ENCODE data around the gene PPP1R15B. TPM values are rescaled to one million over a fixed set of nuclear protein-coding genes. Genes with fewer than 3 reads are reported as not detected.
"Not testable (repeated sequence)": the region's sequence is repeated elsewhere in the genome, so short reads cannot be mapped to it uniquely, and the experiment has no call there.

The PPP1R15B gene
- total and polyA plus RNA-seq, 2 donors from 2014 or later: 12.3 to 41.6 TPM

- Histone ChIP-seq H3K27me3 (ENCODE audit: control insufficient read depth, insufficient read depth, low read length) (no peaks in the 10 kb centered on the region), H3K9me3 (ENCODE audit: control insufficient read depth in 2 of 3, insufficient read depth in 1 of 3, low read length in 3 of 3) (no peaks in the 10 kb centered on the region), H3K9ac (ENCODE audit: low read length in 3 of 3) (no peak overlapping the region), H3K4me3 (ENCODE audit: low read length in 3 of 3) (no peak overlapping the region), H3K36me3 (ENCODE audit: control insufficient read depth in 2 of 3, insufficient read depth in 3 of 3, low read length in 3 of 3) (peaks cover 5 to 14% (median 11%) of the 10 kb centered on the region in 3 donors), H3K27ac (ENCODE audit: low read depth in 2 of 2, low read length in 2 of 2) (no peak overlapping the region), H3K4me1 (ENCODE audit: control insufficient read depth in 2 of 3, insufficient read depth in 2 of 3, low read depth in 1 of 3, low read length in 3 of 3) (peaks cover 0 to 2% (median 2%) of the 10 kb centered on the region in 3 donors)
- FAIRE-seq (no peak), DNase-seq (no peak)
- intact Hi-C loops (cut with DNase I): no loop called here
- TF ChIP-seq, protein P1, sequence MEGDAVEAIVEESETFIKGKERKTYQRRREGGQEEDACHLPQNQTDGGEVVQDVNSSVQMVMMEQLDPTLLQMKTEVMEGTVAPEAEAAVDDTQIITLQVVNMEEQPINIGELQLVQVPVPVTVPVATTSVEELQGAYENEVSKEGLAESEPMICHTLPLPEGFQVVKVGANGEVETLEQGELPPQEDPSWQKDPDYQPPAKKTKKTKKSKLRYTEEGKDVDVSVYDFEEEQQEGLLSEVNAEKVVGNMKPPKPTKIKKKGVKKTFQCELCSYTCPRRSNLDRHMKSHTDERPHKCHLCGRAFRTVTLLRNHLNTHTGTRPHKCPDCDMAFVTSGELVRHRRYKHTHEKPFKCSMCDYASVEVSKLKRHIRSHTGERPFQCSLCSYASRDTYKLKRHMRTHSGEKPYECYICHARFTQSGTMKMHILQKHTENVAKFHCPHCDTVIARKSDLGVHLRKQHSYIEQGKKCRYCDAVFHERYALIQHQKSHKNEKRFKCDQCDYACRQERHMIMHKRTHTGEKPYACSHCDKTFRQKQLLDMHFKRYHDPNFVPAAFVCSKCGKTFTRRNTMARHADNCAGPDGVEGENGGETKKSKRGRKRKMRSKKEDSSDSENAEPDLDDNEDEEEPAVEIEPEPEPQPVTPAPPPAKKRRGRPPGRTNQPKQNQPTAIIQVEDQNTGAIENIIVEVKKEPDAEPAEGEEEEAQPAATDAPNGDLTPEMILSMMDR (IDR thresholded peaks at IDR 0.05; ENCODE audit: borderline replicate concordance, extremely low read depth, insufficient read depth): no peak
Measured at GRCh38 chr1:204426035-204426436, 14.4 kb upstream of the PPP1R15B start.

GRCh38 chr1:204424621-204425020 is 13.0 kb upstream of the PPP1R15B start:
- intact Hi-C loops (cut with DNase I): no loop called here
- H3K27me3 ChIP-seq (ENCODE audit: control insufficient read depth, insufficient read depth, low read length): no peaks in the 10 kb centered on the region
- TF ChIP-seq, protein P1 (IDR thresholded peaks at IDR 0.05; ENCODE audit: borderline replicate concordance, extremely low read depth, insufficient read depth): no peak
- H3K4me3 ChIP-seq (ENCODE audit: low read length in 3 of 3): no peak overlapping the region
- DNase-seq (no peak), FAIRE-seq (no peak)
- H3K9me3 ChIP-seq (ENCODE audit: control insufficient read depth in 2 of 3, insufficient read depth in 1 of 3, low read length in 3 of 3): no peaks in the 10 kb centered on the region
- no peak overlapping the region for H3K9ac ChIP-seq (ENCODE audit: low read length in 3 of 3)
- H3K36me3 ChIP-seq (ENCODE audit: control insufficient read depth in 2 of 3, insufficient read depth in 3 of 3, low read length in 3 of 3): peaks cover 5 to 14% (median 11%) of the 10 kb centered on the region in 3 donors
- no peak overlapping the region for H3K27ac ChIP-seq (ENCODE audit: low read depth in 2 of 2, low read length in 2 of 2)
- H3K4me1 ChIP-seq (ENCODE audit: control insufficient read depth in 2 of 3, insufficient read depth in 2 of 3, low read depth in 1 of 3, low read length in 3 of 3): peaks cover 0 to 2% (median 2%) of the 10 kb centered on the region in 3 donors

- H3K9me3 ChIP-seq (ENCODE audit: control insufficient read depth in 2 of 3, insufficient read depth in 1 of 3, low read length in 3 of 3); H3K27me3 ChIP-seq (ENCODE audit: control insufficient read depth, insufficient read depth, low read length); DNase-seq; H3K9ac ChIP-seq (ENCODE audit: low read length in 3 of 3); intact Hi-C loops (cut with DNase I); H3K4me3 ChIP-seq (ENCODE audit: low read length in 3 of 3); FAIRE-seq: not testable (repeated sequence)
- Histone ChIP-seq H3K4me1 (ENCODE audit: control insufficient read depth in 2 of 3, insufficient read depth in 2 of 3, low read depth in 1 of 3, low read length in 3 of 3) (peaks cover 0 to 18% (median 12%) of the 10 kb centered on the region in 3 donors), H3K27ac (ENCODE audit: low read depth in 2 of 2, low read length in 2 of 2) (peak overlapping the region in 1 of 2 donors; percentile 61), H3K36me3 (ENCODE audit: control insufficient read depth in 2 of 3, insufficient read depth in 3 of 3, low read length in 3 of 3) (peaks cover 5 to 11% (median 7%) of the 10 kb centered on the region in 3 donors)
Measured at GRCh38 chr1:204422061-204422705, 10.6 kb upstream of the PPP1R15B start.

DNA sequence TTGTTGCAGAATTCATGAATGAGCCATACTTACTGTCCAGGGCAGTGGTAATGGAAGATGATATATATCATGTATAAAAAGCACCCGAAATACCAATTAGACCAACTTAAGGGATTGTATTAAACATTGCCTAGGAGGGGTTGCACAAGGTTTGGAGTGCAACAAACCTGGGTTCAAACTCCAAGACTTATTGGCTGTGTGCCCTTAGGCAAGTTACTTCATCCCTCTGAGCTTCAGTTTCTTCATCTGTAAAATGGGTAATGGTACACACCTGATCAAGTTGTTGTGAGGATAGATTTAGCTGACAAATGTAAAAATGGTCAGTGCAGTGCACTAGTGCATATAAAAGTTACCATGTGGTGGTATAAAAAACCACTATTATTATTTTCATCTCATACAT is 9.8 kb upstream of the PPP1R15B start:
- peaks cover 0 to 18% (median 12%) of the 10 kb centered on the region in 3 donors for H3K4me1 ChIP-seq (ENCODE audit: control insufficient read depth in 2 of 3, insufficient read depth in 2 of 3, low read depth in 1 of 3, low read length in 3 of 3)
- H3K27me3 ChIP-seq (ENCODE audit: control insufficient read depth, insufficient read depth, low read length): no peaks in the 10 kb centered on the region
- no peak for DNase-seq
- peaks cover 2 to 11% (median 6%) of the 10 kb centered on the region in 3 donors for H3K36me3 ChIP-seq (ENCODE audit: control insufficient read depth in 2 of 3, insufficient read depth in 3 of 3, low read length in 3 of 3)
- H3K27ac ChIP-seq (ENCODE audit: low read depth in 2 of 2, low read length in 2 of 2): no peak overlapping the region
- no peak for FAIRE-seq
- TF ChIP-seq, protein P1 (IDR thresholded peaks at IDR 0.05; ENCODE audit: borderline replicate concordance, extremely low read depth, insufficient read depth): no peak
- intact Hi-C loops (cut with DNase I): no loop called here
- no peak overlapping the region for H3K9ac ChIP-seq (ENCODE audit: low read length in 3 of 3)
- H3K4me3 ChIP-seq (ENCODE audit: low read length in 3 of 3): no peak overlapping the region
- H3K9me3 ChIP-seq (ENCODE audit: control insufficient read depth in 2 of 3, insufficient read depth in 1 of 3, low read length in 3 of 3): no peaks in the 10 kb centered on the region

Data from kidney (tissue), 14 donors.